Keratinocyte (primary cell): Measurements from ENCODE around the gene TERT. TPM values are rescaled to one million over a fixed set of nuclear protein-coding genes. Genes with fewer than 3 reads are reported as not detected.
"Not testable (repeated sequence)": the region's sequence is repeated elsewhere in the genome, so short reads cannot be mapped to it uniquely, and the experiment has no call there.

Experiments used
- DNase-seq: peaks from one replicate; pipeline ENCODE4 v3.0.0-alpha.2; 2011; ENCODE audit warnings: low read depth, missing footprints, low spot score
- FAIRE-seq: peaks from 2 replicates; lab custom pipeline; 2011; peaks lifted over from hg19 to GRCh38; lab: Jason Lieb, UNC
- H2AFZ ChIP-seq: 2 replicates; pipeline ENCODE4 v1.6.0; 2012; ENCODE audit warnings: low read length, control low read depth, inconsistent platforms; ENCODE audit not compliant: control insufficient read depth
- H3K27ac ChIP-seq: 2 replicates; pipeline ENCODE4 v1.5.1; 2011; ENCODE audit warnings: low read length; ENCODE audit not compliant: control insufficient read depth, insufficient read depth
- H3K27me3 ChIP-seq: 3 replicates; pipeline ENCODE4 v1.6.0; 2011; ENCODE audit warnings: low read length; ENCODE audit not compliant: control insufficient read depth, insufficient read depth; ENCODE audit errors: extremely low read depth
- H3K36me3 ChIP-seq, 2 experiments: 2 replicates in 1 of 2; 3 replicates in 1 of 2; pipeline ENCODE4 v1.5.1; 2011; ENCODE audit warnings: low read length in 2 of 2, mild to moderate bottlenecking in 1 of 2; ENCODE audit not compliant: control insufficient read depth in 2 of 2, insufficient read depth in 2 of 2; ENCODE audit errors: extremely low read depth in 1 of 2
- H3K4me1 ChIP-seq: 3 replicates; pipeline ENCODE4 v1.5.1; 2011; ENCODE audit warnings: low read length; ENCODE audit not compliant: control insufficient read depth, insufficient read depth; ENCODE audit errors: extremely low read depth
- H3K4me2 ChIP-seq: 3 replicates; pipeline ENCODE4 v1.6.0; 2011; ENCODE audit warnings: low read depth, low read length; ENCODE audit not compliant: control insufficient read depth, insufficient read depth; ENCODE audit errors: extremely low read depth
- H3K4me3 ChIP-seq, 3 experiments: fragments of 200-600 bp in 1 of 3; sonication (generic) in 1 of 3; 2 replicates in 2 of 3; 3 replicates in 1 of 3; pipeline ENCODE4 v1.5.1; 2011 to 2016; ENCODE audit warnings: low read length in 3 of 3, mild to moderate bottlenecking in 3 of 3, control low read depth in 2 of 3, inconsistent platforms in 1 of 3, low read depth in 1 of 3, mixed read lengths in 1 of 3, mixed run types in 1 of 3, moderate library complexity in 1 of 3; ENCODE audit not compliant: control insufficient read depth in 2 of 3, insufficient read depth in 2 of 3; ENCODE audit errors: extremely low read depth in 1 of 3
- H3K79me2 ChIP-seq: 2 replicates; pipeline ENCODE4 v1.6.0; 2012; ENCODE audit warnings: low read length; ENCODE audit not compliant: control insufficient read depth, insufficient read depth
- H3K9ac ChIP-seq: 3 replicates; pipeline ENCODE4 v1.6.0; 2011; ENCODE audit warnings: low read length; ENCODE audit not compliant: control insufficient read depth, insufficient read depth; ENCODE audit errors: extremely low read depth
- H3K9me1 ChIP-seq: 3 replicates; pipeline ENCODE4 v1.6.0; 2011; ENCODE audit warnings: low read length; ENCODE audit not compliant: control insufficient read depth, insufficient read depth; ENCODE audit errors: extremely low read depth
- H3K9me3 ChIP-seq: 2 replicates; pipeline ENCODE4 v1.5.1; 2012; ENCODE audit warnings: low read depth, low read length; ENCODE audit not compliant: control insufficient read depth
- H4K20me1 ChIP-seq: 3 replicates; pipeline ENCODE4 v1.6.0; 2011; ENCODE audit warnings: low read length; ENCODE audit not compliant: control insufficient read depth, insufficient read depth; ENCODE audit errors: extremely low read depth
- CTCF ChIP-seq, 3 experiments: IDR thresholded peaks in 1 of 3; conservative IDR thresholded peaks in 1 of 3; optimal IDR thresholded peaks in 1 of 3; 2 replicates in 2 of 3; 3 replicates in 1 of 3; pipeline versions ENCODE3 to v1.5.1; 2011; ENCODE audit warnings: low read length in 3 of 3, mild to moderate bottlenecking in 3 of 3, moderate library complexity in 2 of 3, control low read depth in 1 of 3, inconsistent platforms in 1 of 3; ENCODE audit not compliant: insufficient read depth in 2 of 3; ENCODE audit errors: extremely low read depth in 1 of 3
- EZH2 ChIP-seq: IDR thresholded peaks from one replicate; pipeline ENCODE4 v1.6.1; 2012; ENCODE audit warnings: inconsistent platforms, mild to moderate bottlenecking, low read length, moderate library complexity
- dilution Hi-C: fragments of 300-500 bp; cut with MboI; formaldehyde crosslinking; loops from one replicate; pipeline ENCODE4 v1.7.0; 2020; ENCODE audit warnings: low sequenced_read_pairs; ENCODE audit not compliant: extremely low pct_ligation_motif_present
- polyA plus RNA-seq, 5 experiments: library from polyadenylated mRNA; depleted of rRNA in 3 of 5; stranded (reverse) in 3 of 5; stranded (forward) in 1 of 5; unstranded in 1 of 5; fragments of >200 nt; gene quantifications; 1 replicate in 1 of 5; 2 replicates in 3 of 5; 3 replicates in 1 of 5; pipeline versions ENCODE4 v1.2.1 to v1.2.3, GENCODE V29; 2011 to 2012; ENCODE audit warnings: missing spikeins in 2 of 5, low read depth in 1 of 5, low replicate concordance in 1 of 5

Gene TERT
- polyA plus RNA-seq, 1 donor (not counting 4 experiments of a cell fraction or from before 2014, with no cell fraction given), result not detected

- no peaks in the 10 kb centered on the region for H3K36me3 ChIP-seq
- no peak overlapping the region for H3K9ac ChIP-seq
- TF ChIP-seq CTCF (optimal IDR thresholded peaks at IDR 0.05 in 1 of 3, IDR thresholded peaks at IDR 0.05 in 1 of 3, conservative IDR thresholded peaks at IDR 0.05 in 1 of 3; ENCODE audit: extremely low read depth in 1 of 3, insufficient read depth in 2 of 3, low read length in 3 of 3) (no peak), EZH2 (no peak)
- DNase-seq, result no peak
- no peak overlapping the region for H3K4me2 ChIP-seq
- H3K9me1 ChIP-seq, result no peaks in the 10 kb centered on the region
- H3K9me3 ChIP-seq, result peaks cover 5% of the 10 kb centered on the region
- no peaks in the 10 kb centered on the region for H4K20me1 ChIP-seq
- no peak overlapping the region for H3K4me3 ChIP-seq
- H3K27me3 ChIP-seq, result peaks cover 2% of the 10 kb centered on the region
- no peak overlapping the region for H2AFZ ChIP-seq
- no peaks in the 10 kb centered on the region for H3K4me1 ChIP-seq
- H3K79me2 ChIP-seq, result no peaks in the 10 kb centered on the region
- H3K27ac ChIP-seq, result no peak overlapping the region
- dilution Hi-C loops, result no loop called here
- FAIRE-seq, result no peak
Measured at GRCh38 chr5:1229822-1230221, 65.0 kb downstream of the TERT start.

- H3K27ac ChIP-seq, DNase-seq, H3K9me3 ChIP-seq, H2AFZ ChIP-seq, H3K4me3 ChIP-seq, H3K4me2 ChIP-seq, H4K20me1 ChIP-seq, H3K27me3 ChIP-seq, H3K36me3 ChIP-seq, H3K4me1 ChIP-seq, H3K9ac ChIP-seq, H3K9me1 ChIP-seq, H3K79me2 ChIP-seq, FAIRE-seq, dilution Hi-C loops: not testable (repeated sequence)
Measured at GRCh38 chr5:1229023-1229422, 65.8 kb downstream of the TERT start.

GRCh38 chr5:1228120-1228519 is 66.7 kb downstream of the TERT start:
- Histone ChIP-seq H3K4me2 (no peak overlapping the region), H3K27ac (no peak overlapping the region), H3K27me3 (peaks cover 2% of the 10 kb centered on the region), H3K9me3 (peaks cover 5% of the 10 kb centered on the region), H3K9me1 (no peaks in the 10 kb centered on the region), H2AFZ (no peak overlapping the region), H3K4me3 (no peak overlapping the region), H3K4me1 (no peaks in the 10 kb centered on the region), H3K79me2 (no peaks in the 10 kb centered on the region), H3K36me3 (no peaks in the 10 kb centered on the region), H3K9ac (no peak overlapping the region), H4K20me1 (no peaks in the 10 kb centered on the region)
- DNase-seq (no peak), FAIRE-seq (no peak)
- dilution Hi-C loops, result no loop called here
- no peak for TF ChIP-seq CTCF (optimal IDR thresholded peaks at IDR 0.05 in 1 of 3, IDR thresholded peaks at IDR 0.05 in 1 of 3, conservative IDR thresholded peaks at IDR 0.05 in 1 of 3; ENCODE audit: extremely low read depth in 1 of 3, insufficient read depth in 2 of 3, low read length in 3 of 3)
- no peak for TF ChIP-seq EZH2
